Mesenchymal stem cell (in vitro differentiated cells and primary cell): ENCODE results near the gene TLCD2.

ENCODE experiments used
- DNase-seq: peaks from one replicate; pipeline ENCODE4 v3.0.0-alpha.2; 2013
- H2AFZ ChIP-seq: one replicate; pipeline ENCODE4 v1.6.1; 2013; ENCODE audit warnings: low read depth, mild to moderate bottlenecking, control low read depth, inconsistent platforms, low read length, moderate library complexity
- H2AK5ac ChIP-seq: 2 replicates; pipeline ENCODE4 v1.6.1; 2013; ENCODE audit warnings: low read length, moderate library complexity, mild to moderate bottlenecking, inconsistent platforms; ENCODE audit not compliant: severe bottlenecking
- H2BK120ac ChIP-seq: one replicate; pipeline ENCODE4 v1.6.1; 2013; ENCODE audit warnings: low read depth, mild to moderate bottlenecking, inconsistent platforms, low read length, moderate library complexity
- H2BK12ac ChIP-seq, 2 experiments: one replicate each; pipeline ENCODE4 v1.6.1; 2013; ENCODE audit warnings: inconsistent platforms in 2 of 2, low read length in 2 of 2, mild to moderate bottlenecking in 2 of 2, moderate library complexity in 2 of 2, control low read depth in 1 of 2
- H2BK15ac ChIP-seq: one replicate; pipeline ENCODE4 v1.6.1; 2013; ENCODE audit warnings: mild to moderate bottlenecking, low read depth, inconsistent platforms; ENCODE audit not compliant: poor library complexity, severe bottlenecking
- H2BK5ac ChIP-seq: 2 replicates; pipeline ENCODE4 v1.6.1; 2013; ENCODE audit warnings: low read depth, mild to moderate bottlenecking, low read length, control low read depth, inconsistent platforms; ENCODE audit not compliant: poor library complexity, severe bottlenecking
- H3K14ac ChIP-seq, 2 experiments: one replicate each; pipeline ENCODE4 v1.6.1; 2013; ENCODE audit warnings: inconsistent platforms in 2 of 2, low read length in 2 of 2, control low read depth in 1 of 2, mild to moderate bottlenecking in 1 of 2, moderate library complexity in 1 of 2
- H3K18ac ChIP-seq, 2 experiments: one replicate each; pipeline ENCODE4 v1.6.1; 2013; ENCODE audit warnings: inconsistent platforms in 2 of 2, low read length in 2 of 2, control low read depth in 1 of 2, low read depth in 1 of 2, mild to moderate bottlenecking in 1 of 2
- H3K23ac ChIP-seq, 2 experiments: one replicate each; pipeline ENCODE4 v1.6.1; 2013; ENCODE audit warnings: inconsistent platforms in 2 of 2, low read length in 2 of 2, mild to moderate bottlenecking in 2 of 2, moderate library complexity in 2 of 2, control low read depth in 1 of 2
- H3K27ac ChIP-seq: 2 replicates; pipeline ENCODE4 v1.5.1; 2013; ENCODE audit warnings: mild to moderate bottlenecking, moderate library complexity, low read length, control low read depth, inconsistent platforms; ENCODE audit not compliant: poor library complexity, severe bottlenecking
- H3K27me3 ChIP-seq, 2 experiments: 2 replicates each; pipeline versions ENCODE4 v1.6.1 to v1.7.0; 2013; ENCODE audit warnings: low read length in 2 of 2, mild to moderate bottlenecking in 2 of 2, moderate library complexity in 2 of 2, control low read depth in 1 of 2, inconsistent platforms in 1 of 2; ENCODE audit not compliant: control insufficient read depth in 1 of 2, insufficient read depth in 1 of 2
- H3K36me3 ChIP-seq, 2 experiments: 2 replicates each; pipeline versions ENCODE4 v1.6.1 to v1.7.0; 2013; ENCODE audit warnings: low read length in 2 of 2, control low read depth in 1 of 2, inconsistent platforms in 1 of 2, low read depth in 1 of 2, mild to moderate bottlenecking in 1 of 2; ENCODE audit not compliant: insufficient read depth in 2 of 2, control insufficient read depth in 1 of 2
- H3K4ac ChIP-seq, 2 experiments: one replicate each; pipeline ENCODE4 v1.6.1; 2013; ENCODE audit warnings: inconsistent platforms in 2 of 2, low read length in 2 of 2, mild to moderate bottlenecking in 2 of 2, moderate library complexity in 2 of 2, control low read depth in 1 of 2, low read depth in 1 of 2
- H3K4me1 ChIP-seq: 2 replicates; pipeline ENCODE4 v1.6.1; 2013; ENCODE audit warnings: low read depth, low read length, control low read depth; ENCODE audit not compliant: control insufficient read depth, insufficient read depth
- H3K4me2 ChIP-seq: 2 replicates; pipeline ENCODE4 v1.6.1; 2013; ENCODE audit warnings: low read length, mild to moderate bottlenecking, inconsistent platforms; ENCODE audit not compliant: poor library complexity, severe bottlenecking
- H3K4me3 ChIP-seq, 2 experiments: 2 replicates each; pipeline versions ENCODE4 v1.5.1 to v1.7.0; 2013; ENCODE audit warnings: low read length in 2 of 2, mild to moderate bottlenecking in 2 of 2, control low read depth in 1 of 2, low read depth in 1 of 2; ENCODE audit not compliant: insufficient read depth in 1 of 2
- H3K79me1 ChIP-seq: replicated peaks from 2 replicates; pipeline ENCODE4 v1.6.1; 2013; ENCODE audit warnings: mild to moderate bottlenecking, control low read depth, low read length, inconsistent platforms; ENCODE audit not compliant: poor library complexity, severe bottlenecking
- H3K9ac ChIP-seq: 2 replicates; pipeline ENCODE4 v1.7.0; 2013; ENCODE audit warnings: mild to moderate bottlenecking, low read length, moderate library complexity
- H3K9me3 ChIP-seq: 2 replicates; pipeline ENCODE4 v1.7.0; 2013; ENCODE audit warnings: mild to moderate bottlenecking, low read length; ENCODE audit not compliant: control insufficient read depth
- H4K8ac ChIP-seq: one replicate; pipeline ENCODE4 v1.6.1; 2013; ENCODE audit warnings: inconsistent platforms, mild to moderate bottlenecking, low read length, moderate library complexity
- H4K91ac ChIP-seq: one replicate; pipeline ENCODE4 v1.6.1; 2013; ENCODE audit warnings: mild to moderate bottlenecking, low read length, inconsistent platforms
- WGBS: methylation state at CpG from one replicate; pipeline ENCODE4 v1.1.7; 2013; ENCODE audit warnings: mixed read lengths; 5-methylcytosine and 5-hydroxymethylcytosine counted together

TLCD2 gene

GRCh38 chr17:1731194-1731506 lies 21.0 kb upstream of the TLCD2 start:
- H3K23ac ChIP-seq, result no peak overlapping the region
- H4K8ac ChIP-seq, result no peak overlapping the region
- no peak overlapping the region for H3K4ac ChIP-seq
- peak overlapping the region; percentile 14 for H4K91ac ChIP-seq
- 80% methylated on average over 7 of the region's 10 CpGs for WGBS
- no peak overlapping the region for H3K27ac ChIP-seq
- H3K14ac ChIP-seq, result no peak overlapping the region
- peak overlapping the region in 1 of 2 experiments; percentile 71 for H3K18ac ChIP-seq
- peaks cover 23% of the 10 kb centered on the region for H3K79me1 ChIP-seq
- peak overlapping the region; percentile 88 for H3K9ac ChIP-seq
- no peak overlapping the region for H2AK5ac ChIP-seq
- H2BK12ac ChIP-seq, result peak overlapping the region in 1 of 2 experiments; percentile 70
- H3K9me3 ChIP-seq, result no peaks in the 10 kb centered on the region
- no peak overlapping the region for H3K4me2 ChIP-seq
- no peak overlapping the region for H2BK120ac ChIP-seq
- peaks cover 30% of the 10 kb centered on the region for H3K4me1 ChIP-seq
- H2BK5ac ChIP-seq, result no peak overlapping the region
- H2BK15ac ChIP-seq, result no peak overlapping the region
- H3K27me3 ChIP-seq, result no peaks in the 10 kb centered on the region
- DNase-seq, result no peak
- peaks cover 59 to 68% of the 10 kb centered on the region in 2 experiments for H3K36me3 ChIP-seq
- peak overlapping the region in 1 of 2 experiments; percentile 56 for H3K4me3 ChIP-seq
- no peak overlapping the region for H2AFZ ChIP-seq

GRCh38 chr17:1730326-1731193 lies 20.4 kb upstream of the TLCD2 start:
- H2AFZ ChIP-seq, result no peak overlapping the region

GRCh38 chr17:1729966-1730325 lies 19.8 kb upstream of the TLCD2 start:
- peak overlapping the region; percentile 43 for H4K91ac ChIP-seq
- H4K8ac ChIP-seq, result no peak overlapping the region
- H3K9me3 ChIP-seq, result no peaks in the 10 kb centered on the region
- H2AK5ac ChIP-seq, result no peak overlapping the region
- no peak for DNase-seq
- WGBS, result 91% methylated on average over 15 of the region's 15 CpGs
- no peak overlapping the region for H2BK15ac ChIP-seq
- no peak overlapping the region for H3K4me2 ChIP-seq
- no peak overlapping the region for H2BK5ac ChIP-seq
- H3K14ac ChIP-seq, result peak overlapping the region in 1 of 2 experiments; percentile 57
- peak overlapping the region in 1 of 2 experiments; percentile 80 for H2BK12ac ChIP-seq
- H2BK120ac ChIP-seq, result no peak overlapping the region
- H3K27me3 ChIP-seq, result no peaks in the 10 kb centered on the region
- peaks cover 35% of the 10 kb centered on the region for H3K4me1 ChIP-seq
- no peak overlapping the region for H3K23ac ChIP-seq
- H3K4me3 ChIP-seq, result peak overlapping the region in 1 of 2 experiments; percentile 33
- peak overlapping the region; percentile 68 for H3K9ac ChIP-seq
- no peak overlapping the region for H2AFZ ChIP-seq
- H3K18ac ChIP-seq, result peak overlapping the region in 1 of 2 experiments; percentile 41
- H3K79me1 ChIP-seq, result peaks cover 30% of the 10 kb centered on the region
- H3K4ac ChIP-seq, result peak overlapping the region in 1 of 2 experiments; percentile 20
- no peak overlapping the region for H3K27ac ChIP-seq
- H3K36me3 ChIP-seq, result peaks cover 66 to 67% of the 10 kb centered on the region in 2 experiments

More at GRCh38 chr17:1730326-1731193, 20.4 kb upstream of the TLCD2 start:
- peak overlapping the region in 1 of 2 experiments; percentile 89 for H2BK12ac ChIP-seq
- peak overlapping the region; percentile 88 for H3K9ac ChIP-seq
- peaks cover 29% of the 10 kb centered on the region for H3K79me1 ChIP-seq
- WGBS, result 84% methylated on average over 34 of the region's 40 CpGs
- H4K91ac ChIP-seq, result no peak overlapping the region
- H3K4me3 ChIP-seq, result peak overlapping the region in 1 of 2 experiments; percentile 56
- H3K23ac ChIP-seq, result no peak overlapping the region
- H2BK15ac ChIP-seq, result peak overlapping the region; percentile 37
- H3K27me3 ChIP-seq, result no peaks in the 10 kb centered on the region
- H3K18ac ChIP-seq, result peak overlapping the region; percentile 40 to 68
- peaks cover 65 to 67% of the 10 kb centered on the region in 2 experiments for H3K36me3 ChIP-seq
- H2AK5ac ChIP-seq, result peak overlapping the region; percentile 44
- no peak overlapping the region for H2BK5ac ChIP-seq
- H3K27ac ChIP-seq, result no peak overlapping the region
- no peaks in the 10 kb centered on the region for H3K9me3 ChIP-seq
- peak overlapping the region; percentile 5 to 69 for H3K4ac ChIP-seq
- peaks cover 29% of the 10 kb centered on the region for H3K4me1 ChIP-seq
- H2BK120ac ChIP-seq, result no peak overlapping the region
- no peak overlapping the region for H4K8ac ChIP-seq
- DNase-seq, result peak; percentile 83
- no peak overlapping the region for H3K4me2 ChIP-seq
- no peak overlapping the region for H3K14ac ChIP-seq

- no peaks in the 10 kb centered on the region for H3K9me3 ChIP-seq
- H3K27ac ChIP-seq, result no peak overlapping the region
- H3K14ac ChIP-seq, result peak overlapping the region in 1 of 2 experiments; percentile 57
- H3K4me3 ChIP-seq, result no peak overlapping the region
- H3K4me2 ChIP-seq, result no peak overlapping the region
- 90% methylated on average over 28 of the region's 28 CpGs for WGBS
- H3K18ac ChIP-seq, result no peak overlapping the region
- H3K36me3 ChIP-seq, result peaks cover 49 to 54% of the 10 kb centered on the region in 2 experiments
- H3K4me1 ChIP-seq, result peaks cover 42% of the 10 kb centered on the region
- no peak overlapping the region for H2BK120ac ChIP-seq
- H2BK5ac ChIP-seq, result no peak overlapping the region
- no peaks in the 10 kb centered on the region for H3K27me3 ChIP-seq
- no peak overlapping the region for H2AK5ac ChIP-seq
- H4K91ac ChIP-seq, result no peak overlapping the region
- no peak for DNase-seq
- no peak overlapping the region for H2BK15ac ChIP-seq
- H2AFZ ChIP-seq, result no peak overlapping the region
- H3K23ac ChIP-seq, result no peak overlapping the region
- peak overlapping the region; percentile 21 for H4K8ac ChIP-seq
- H3K9ac ChIP-seq, result no peak overlapping the region
- H2BK12ac ChIP-seq, result no peak overlapping the region
- H3K79me1 ChIP-seq, result peaks cover 30% of the 10 kb centered on the region
- H3K4ac ChIP-seq, result no peak overlapping the region
These were observed 17.9 kb upstream of the TLCD2 start for GRCh38 chr17:1727876-1728630.
